Mesodermal cell (in vitro differentiated cells): ENCODE results near the gene PLOD1.
A peak's percentile ranks its signal among the peaks of the same experiment; 100 is the strongest.
"Not testable (repeated sequence)": the region's sequence is repeated elsewhere in the genome, so short reads cannot be mapped to it uniquely, and the experiment has no call there.

Experiments used
- H3K27ac ChIP-seq: 2 replicates; pipeline ENCODE4 v1.7.0; 2013; ENCODE audit warnings: mild to moderate bottlenecking, low read depth, low read length, moderate library complexity; ENCODE audit not compliant: severe bottlenecking
- H3K36me3 ChIP-seq: 2 replicates; pipeline ENCODE4 v1.7.1; 2013; ENCODE audit warnings: mild to moderate bottlenecking, low read length, moderate library complexity; ENCODE audit not compliant: control insufficient read depth, insufficient read depth
- H3K4me1 ChIP-seq: one replicate; pipeline ENCODE4 v1.7.1; 2013; ENCODE audit warnings: mild to moderate bottlenecking, low read length; ENCODE audit not compliant: insufficient read depth, control insufficient read depth, poor library complexity, severe bottlenecking
- H3K4me3 ChIP-seq: 2 replicates; pipeline ENCODE4 v1.7.0; 2013; ENCODE audit warnings: low read length, control low read depth, mild to moderate bottlenecking; ENCODE audit not compliant: insufficient read depth, poor library complexity, severe bottlenecking; ENCODE audit errors: extremely low read depth
- H3K9me3 ChIP-seq: 2 replicates; pipeline ENCODE4 v1.7.1; 2013; ENCODE audit warnings: mild to moderate bottlenecking, low read length, moderate library complexity; ENCODE audit not compliant: control insufficient read depth
- WGBS, 2 experiments: methylation state at CpG; one replicate each; pipeline ENCODE4 v1.1.5; 2013; ENCODE audit warnings: missing lambda C conversion rate in 2 of 2; ENCODE audit not compliant: insufficient coverage in 2 of 2; 5-methylcytosine and 5-hydroxymethylcytosine counted together

Gene PLOD1

DNA sequence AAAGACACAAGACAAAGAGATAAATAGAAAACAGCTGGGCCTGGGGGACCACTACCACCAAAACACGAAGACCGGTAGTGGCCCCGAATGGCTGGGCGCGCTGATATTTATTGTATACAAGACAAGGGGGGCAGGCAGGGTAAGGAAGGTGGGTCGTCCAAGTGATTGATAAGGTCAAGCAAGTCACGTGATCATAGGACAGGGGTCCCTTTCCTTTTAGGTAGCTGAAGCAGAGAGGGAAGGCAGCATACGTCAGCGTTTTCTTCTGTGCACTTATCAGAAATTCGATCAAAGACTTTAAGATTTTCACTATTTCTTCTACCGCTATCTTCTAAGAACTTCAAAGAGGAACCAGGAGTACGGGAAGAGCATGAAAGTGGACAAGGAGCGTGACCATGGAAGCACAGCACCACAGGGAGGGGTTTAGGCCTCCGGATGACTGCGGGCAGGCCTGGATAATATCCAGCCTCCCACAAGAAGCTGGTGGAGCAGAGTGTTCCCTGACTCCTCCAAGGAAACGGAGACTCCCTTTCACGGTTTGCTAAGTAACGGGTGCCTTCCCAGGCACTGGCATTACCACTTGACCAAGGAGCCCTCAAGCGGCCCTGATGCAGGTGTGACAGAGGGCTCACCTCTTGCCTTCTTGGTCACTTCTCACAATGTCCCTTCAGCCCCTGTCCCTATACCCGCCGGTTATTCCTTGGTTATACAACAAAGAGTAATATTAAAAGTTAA lies 21.9 kb upstream of the PLOD1 start:
- not testable (repeated sequence) for H3K27ac ChIP-seq, H3K4me3 ChIP-seq, H3K9me3 ChIP-seq, H3K4me1 ChIP-seq
- WGBS, 2 experiments: 94% methylated on average over 11 to 19 of the region's 21 CpGs
- peaks cover 11% of the 10 kb centered on the region for H3K36me3 ChIP-seq

GRCh38 chr1:11913291-11913690 lies 21.2 kb upstream of the PLOD1 start:
- H3K9me3 ChIP-seq: no peaks in the 10 kb centered on the region
- H3K4me3 ChIP-seq: no peak overlapping the region
- H3K4me1 ChIP-seq: no peaks in the 10 kb centered on the region
- H3K27ac ChIP-seq: no peak overlapping the region
- H3K36me3 ChIP-seq: peaks cover 17% of the 10 kb centered on the region
- WGBS, 2 experiments: 67 to 72% methylated on average over 11 of the region's 11 CpGs

- WGBS, 2 experiments: no CpG with 5 or more reads among the region's 1 CpG
Observed at GRCh38 chr1:11914024-11914423, 20.5 kb upstream of the PLOD1 start.

DNA sequence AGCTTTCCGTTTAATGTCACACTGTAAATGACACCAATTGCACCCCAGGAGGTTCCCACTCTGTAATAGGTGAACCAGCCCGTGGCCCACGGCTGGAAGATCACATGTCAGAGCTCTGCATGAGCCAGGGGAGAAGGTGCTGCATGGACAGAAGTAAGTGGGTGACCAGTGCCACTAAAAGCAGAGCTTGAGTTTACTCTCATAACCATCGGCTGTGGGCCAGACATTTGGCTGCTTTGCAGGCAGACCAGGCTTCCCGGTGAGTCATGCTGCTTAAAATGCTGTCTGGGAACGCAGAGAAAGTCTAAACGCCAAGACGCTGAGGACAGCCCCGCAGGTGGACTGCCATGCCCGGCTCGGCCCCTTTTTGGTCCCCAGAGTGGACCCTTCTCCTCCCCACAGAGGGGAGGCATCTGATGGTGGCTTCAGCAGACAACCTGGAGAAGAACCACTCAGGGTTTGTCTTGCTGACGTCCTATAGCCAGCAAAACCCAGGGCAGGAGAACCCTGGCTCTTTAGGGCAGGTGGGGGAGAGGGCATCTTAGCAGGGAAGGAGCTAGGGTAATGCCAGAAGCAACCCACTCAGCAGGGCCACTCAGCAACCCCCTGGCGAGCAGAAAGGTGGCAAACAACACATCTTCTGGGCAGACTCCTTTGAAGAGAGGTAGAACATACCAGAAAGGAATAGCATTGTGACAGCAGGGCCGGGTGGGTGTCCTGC lies 15.6 kb upstream of the PLOD1 start:
- 87 to 89% methylated on average over 12 of the region's 14 CpGs for WGBS, 2 experiments
- H3K36me3 ChIP-seq: peaks cover 64% of the 10 kb centered on the region
- H3K27ac ChIP-seq: peak overlapping the region; percentile 53
- H3K9me3 ChIP-seq: no peaks in the 10 kb centered on the region
- peaks cover 19% of the 10 kb centered on the region for H3K4me1 ChIP-seq
- H3K4me3 ChIP-seq: no peak overlapping the region

More at GRCh38 chr1:11914024-11914423, 20.5 kb upstream of the PLOD1 start:
- H3K9me3 ChIP-seq: no peaks in the 10 kb centered on the region
- peaks cover 6% of the 10 kb centered on the region for H3K4me1 ChIP-seq
- H3K36me3 ChIP-seq: peaks cover 23% of the 10 kb centered on the region
- H3K27ac ChIP-seq: no peak overlapping the region
- no peak overlapping the region for H3K4me3 ChIP-seq

DNA sequence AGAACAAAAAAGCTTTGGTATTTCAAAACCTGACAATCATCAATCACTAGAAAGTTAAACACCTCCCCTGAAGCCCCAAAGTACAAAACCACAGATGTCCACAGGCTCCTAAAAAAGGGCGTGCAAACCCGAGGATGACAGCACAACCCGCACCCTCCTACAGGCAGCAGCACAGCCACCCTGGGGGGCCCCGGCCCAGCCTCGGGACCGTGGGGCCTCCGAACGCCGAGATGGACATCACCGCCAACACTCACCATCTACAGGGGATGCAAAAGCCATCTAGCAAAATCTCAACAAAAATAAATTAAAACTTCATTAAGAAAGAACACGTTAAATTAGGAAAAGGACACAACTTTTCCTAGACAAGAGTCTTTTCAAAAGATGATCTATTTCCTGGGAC lies 14.9 kb upstream of the PLOD1 start:
- Histone ChIP-seq H3K9me3 (no peaks in the 10 kb centered on the region), H3K4me3 (no peak overlapping the region), H3K4me1 (peaks cover 26% of the 10 kb centered on the region), H3K36me3 (peaks cover 64% of the 10 kb centered on the region), H3K27ac (peak overlapping the region; percentile 53)
- 90% methylated on average over 2 of the region's 11 CpGs; no CpG with 5 or more reads in 1 of the 2 experiments for WGBS, 2 experiments

DNA sequence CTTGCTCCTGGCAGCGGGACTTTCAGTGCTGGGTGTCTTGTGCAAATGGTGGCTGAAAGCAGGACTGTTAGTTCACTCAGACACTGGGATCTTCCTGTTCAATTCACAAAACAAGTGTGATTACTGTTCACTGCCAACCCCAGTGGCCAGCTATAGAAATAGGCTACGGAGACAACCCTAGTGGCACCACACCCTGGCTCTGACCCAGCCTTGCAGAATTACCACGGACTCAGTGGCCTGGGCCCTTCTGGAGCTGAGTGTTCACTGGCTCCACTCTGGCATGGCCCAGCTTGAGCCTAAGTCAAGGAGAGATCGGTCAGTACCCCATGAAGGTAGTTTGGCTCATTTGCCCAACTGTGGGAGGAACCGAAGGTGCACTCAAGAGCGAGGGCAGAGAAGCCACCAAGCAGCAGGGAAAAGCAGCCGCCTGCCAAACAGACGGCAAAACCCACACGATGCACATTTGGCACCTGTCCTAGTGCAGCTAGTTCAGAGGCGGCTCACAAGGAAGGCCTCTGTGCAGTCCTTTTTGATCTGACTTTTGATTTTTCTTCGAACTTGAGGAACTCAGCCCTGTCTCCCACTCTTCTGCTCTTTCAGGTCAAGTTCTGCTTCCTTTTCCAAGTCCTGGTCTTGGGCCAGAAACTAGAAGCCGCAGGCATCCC lies 14.1 kb upstream of the PLOD1 start:
- WGBS, 2 experiments: 96 to 97% methylated on average over 10 of the region's 12 CpGs
- H3K9me3 ChIP-seq: no peaks in the 10 kb centered on the region
- no peak overlapping the region for H3K4me3 ChIP-seq
- no peak overlapping the region for H3K27ac ChIP-seq
- H3K36me3 ChIP-seq: peaks cover 64% of the 10 kb centered on the region
- H3K4me1 ChIP-seq: peaks cover 29% of the 10 kb centered on the region

DNA sequence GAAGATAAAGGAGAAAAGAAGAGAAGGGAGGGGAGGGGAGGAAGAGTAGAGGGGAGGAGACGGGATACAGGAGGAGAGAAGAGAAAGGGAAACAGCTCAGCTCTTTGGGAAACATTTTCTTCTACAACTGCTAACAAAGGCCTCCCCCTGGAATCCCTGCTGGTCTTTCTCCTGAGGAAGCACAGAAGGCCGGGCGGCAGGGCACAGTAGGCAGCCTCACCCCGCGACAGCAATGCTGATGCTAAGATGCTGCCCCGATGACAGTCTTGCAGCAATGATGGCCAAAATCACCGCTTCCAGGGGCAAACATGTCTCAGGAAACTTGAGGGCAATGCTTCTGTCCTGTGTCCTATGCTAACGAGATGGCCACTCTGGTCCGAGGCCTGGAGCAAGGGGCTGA lies 13.5 kb upstream of the PLOD1 start:
- Histone ChIP-seq H3K9me3 (no peaks in the 10 kb centered on the region), H3K36me3 (peaks cover 64% of the 10 kb centered on the region), H3K4me1 (peaks cover 29% of the 10 kb centered on the region), H3K4me3 (no peak overlapping the region), H3K27ac (no peak overlapping the region)
- WGBS, 2 experiments: 82% methylated on average over 8 of the region's 9 CpGs

GRCh38 chr1:11923069-11923826 lies 11.3 kb upstream of the PLOD1 start:
- H3K4me3 ChIP-seq: no peak overlapping the region
- no peaks in the 10 kb centered on the region for H3K9me3 ChIP-seq
- peaks cover 34% of the 10 kb centered on the region for H3K4me1 ChIP-seq
- no peak overlapping the region for H3K27ac ChIP-seq
- H3K36me3 ChIP-seq: peaks cover 48% of the 10 kb centered on the region
- WGBS, 2 experiments: 94% methylated on average over 19 to 21 of the region's 24 CpGs

DNA sequence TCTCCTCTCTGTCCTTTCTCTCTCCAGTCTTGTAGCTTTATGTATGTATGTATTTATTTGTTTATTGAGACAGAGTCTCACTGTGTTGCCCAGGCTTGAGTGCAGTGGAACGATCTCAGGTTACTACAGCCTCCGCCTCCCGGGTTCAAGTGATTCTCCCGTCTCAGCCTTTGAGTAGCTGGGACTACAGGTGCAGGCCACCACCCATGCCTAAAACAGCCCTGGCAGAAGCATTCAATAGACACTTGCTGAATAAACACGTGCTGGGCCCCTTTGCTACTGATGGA lies 10.7 kb upstream of the PLOD1 start:
- H3K36me3 ChIP-seq: peaks cover 43% of the 10 kb centered on the region
- 92 to 93% methylated on average over 5 of the region's 5 CpGs for WGBS, 2 experiments
- no peak overlapping the region for H3K4me3 ChIP-seq
- no peak overlapping the region for H3K27ac ChIP-seq
- H3K9me3 ChIP-seq: no peaks in the 10 kb centered on the region
- peaks cover 31% of the 10 kb centered on the region for H3K4me1 ChIP-seq

DNA sequence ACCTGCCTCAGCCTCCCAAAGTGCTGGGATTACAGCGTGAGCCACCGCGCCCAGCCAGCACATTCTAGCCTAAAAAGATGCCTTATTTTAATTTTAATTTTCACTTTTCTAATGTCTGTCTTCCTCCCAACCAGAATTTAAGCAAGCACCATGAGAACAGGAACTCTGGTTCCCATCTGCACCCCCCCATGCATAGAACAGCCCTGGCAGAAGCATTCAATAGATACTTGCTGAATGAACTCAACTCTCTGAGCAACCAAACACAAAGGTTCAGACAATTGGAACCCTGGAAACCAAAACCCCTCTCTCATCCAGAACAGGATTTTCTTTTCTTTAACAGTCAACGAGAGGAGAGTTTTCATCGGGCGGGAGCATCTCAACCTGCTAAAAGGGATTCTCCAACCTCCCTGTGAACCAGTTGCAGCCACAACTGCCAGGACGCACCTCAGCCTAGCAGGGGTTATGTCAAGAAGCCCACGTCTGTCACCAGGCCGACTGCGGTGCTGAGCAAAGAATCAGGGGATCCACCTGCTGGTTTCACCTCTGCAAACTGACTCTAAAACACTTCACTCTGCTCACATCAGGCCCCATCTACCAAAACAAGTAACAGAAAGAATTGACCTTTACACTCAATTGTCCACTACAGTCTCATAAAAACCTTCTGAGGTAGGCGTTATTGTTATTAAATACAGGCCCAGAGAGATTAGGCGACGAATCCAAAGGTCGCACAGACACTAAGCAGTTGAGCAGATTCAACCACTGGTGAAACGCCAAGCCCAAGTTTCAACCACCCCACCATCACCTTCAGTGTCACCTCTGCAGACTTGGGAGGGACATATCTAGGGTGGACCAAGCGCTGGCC lies 10.0 kb upstream of the PLOD1 start:
- Histone ChIP-seq H3K9me3 (no peaks in the 10 kb centered on the region), H3K4me1 (peaks cover 23% of the 10 kb centered on the region), H3K4me3 (peak overlapping the region; percentile 45), H3K36me3 (peaks cover 36% of the 10 kb centered on the region), H3K27ac (no peak overlapping the region)
- 79 to 80% methylated on average over 11 to 15 of the region's 16 CpGs for WGBS, 2 experiments
